GM12878 (cell line): ENCODE data around the gene CLIP3. TPM values are rescaled to one million over a fixed set of nuclear protein-coding genes. Genes with fewer than 3 reads are reported as not detected.
A peak's percentile ranks its signal among the peaks of the same experiment; 100 is the strongest.

ENCODE experiments used
- ATAC-seq: fragments of 200-7000 bp; cut with Tn5 transposase; 3 replicates; pipeline ENCODE4 v1.9.1; 2020; ENCODE audit warnings: mild to moderate bottlenecking, moderate library complexity
- BruUV-seq: library from RNA; stranded (reverse); fragments of 400-500 nt; replicated peaks from 2 replicates; lab custom pipeline; 2021; lab: Mats Ljungman, UMichigan
- CTCF ChIA-PET: fragments of 300-600 bp; sonication (Branson Sonifier 250); formaldehyde crosslinking; extraction: SDS; loops from one replicate; lab custom pipeline; 2021; ENCODE audit warnings: inconsistent platforms; lab: Yijun Ruan, JAX
- POLR2A ChIA-PET: fragments of 350-600 bp; formaldehyde crosslinking; extraction: SDS; loops from one replicate; lab custom pipeline; 2021; ENCODE audit warnings: inconsistent platforms; lab: Charles Lee
- RAD21 ChIA-PET: fragments of 300-600 bp; sonication (Branson Sonifier 250); formaldehyde crosslinking; loops from one replicate; lab custom pipeline; 2023; ENCODE audit warnings: antibody characterized with exemption; ENCODE audit not compliant: unreplicated experiment; lab: Charles Lee
- SMC1A ChIA-PET: fragments of 300-600 bp; sonication (Branson Sonifier 250); formaldehyde crosslinking; loops from one replicate; lab custom pipeline; 2023; ENCODE audit not compliant: unreplicated experiment, uncharacterized antibody; lab: Charles Lee
- DNase-seq: peaks from one replicate; pipeline ENCODE4 v3.0.0-alpha.2; 2011; ENCODE audit warnings: low read depth, low spot score
- FAIRE-seq: peaks from 3 replicates; lab custom pipeline; 2011; peaks lifted over from hg19 to GRCh38; lab: Jason Lieb, UNC
- H2AFZ ChIP-seq: 2 replicates; pipeline ENCODE4 v1.6.0; 2011; ENCODE audit warnings: low read depth, low read length, control low read depth; ENCODE audit not compliant: control insufficient read depth
- H3K27ac ChIP-seq: 2 replicates; pipeline ENCODE4 v1.5.1; 2011; ENCODE audit warnings: control low read depth; ENCODE audit not compliant: control insufficient read depth, insufficient read depth
- H3K27me3 ChIP-seq, 2 experiments: replicated peaks in 1 of 2; 2 replicates each; pipeline versions ENCODE4 v1.6.0 to v1.6.1; 2011; ENCODE audit warnings: low read length in 1 of 2; ENCODE audit not compliant: control insufficient read depth in 2 of 2, insufficient read depth in 2 of 2
- H3K36me3 ChIP-seq, 2 experiments: 2 replicates each; pipeline ENCODE4 v1.5.1; 2011; ENCODE audit warnings: low read length in 1 of 2; ENCODE audit not compliant: control insufficient read depth in 2 of 2, insufficient read depth in 2 of 2
- H3K4me1 ChIP-seq: 2 replicates; pipeline ENCODE4 v1.6.1; 2011; ENCODE audit warnings: mild to moderate bottlenecking, low read length, moderate library complexity, mixed read lengths; ENCODE audit not compliant: control insufficient read depth, insufficient read depth
- H3K4me2 ChIP-seq: 2 replicates; pipeline ENCODE4 v1.6.0; 2011; ENCODE audit warnings: control low read depth; ENCODE audit not compliant: control insufficient read depth, insufficient read depth
- H3K4me3 ChIP-seq: fragments of 200-600 bp; sonication (generic); 2 replicates; pipeline ENCODE4 v1.5.1; 2016
- H3K79me2 ChIP-seq: 2 replicates; pipeline ENCODE4 v1.6.0; 2011; ENCODE audit warnings: low read length; ENCODE audit not compliant: control insufficient read depth, insufficient read depth
- H3K9ac ChIP-seq: 2 replicates; pipeline ENCODE4 v1.8.0; 2011; ENCODE audit warnings: low read length, control low read depth, mixed read lengths; ENCODE audit not compliant: control insufficient read depth, insufficient read depth
- H3K9me3 ChIP-seq: replicated peaks from 3 replicates; pipeline ENCODE4 v1.5.1; 2011; ENCODE audit warnings: mild to moderate bottlenecking, low read length; ENCODE audit not compliant: control insufficient read depth, insufficient read depth
- H4K20me1 ChIP-seq: 2 replicates; pipeline ENCODE4 v1.6.0; 2011; ENCODE audit not compliant: control insufficient read depth, insufficient read depth
- CREM ChIP-seq: IDR thresholded peaks from 2 replicates; pipeline ENCODE4 v1.6.1; 2014; ENCODE audit warnings: antibody characterized with exemption, low read depth
- CUX1 ChIP-seq: IDR thresholded peaks from 2 replicates; pipeline ENCODE4 v1.6.1; 2012; ENCODE audit warnings: improper control_type of control experiment, low read depth, low read length; ENCODE audit not compliant: insufficient replicate concordance
- NR2F1 ChIP-seq: fragments of 450-650 bp; conservative IDR thresholded peaks from 2 replicates; pipeline ENCODE4 v1.6.1; 2017; ENCODE audit warnings: mild to moderate bottlenecking
- SRF ChIP-seq, 2 experiments: IDR thresholded peaks; 2 replicates each; pipeline ENCODE4 v1.6.1; 2011; ENCODE audit warnings: low read depth in 2 of 2, low read length in 2 of 2, mild to moderate bottlenecking in 1 of 2, moderate library complexity in 1 of 2
- WGBS: methylation state at CpG from one replicate; pipeline ENCODE4 v1.1.6; 2016; ENCODE audit warnings: low lambda C conversion rate; ENCODE audit not compliant: insufficient replicate concordance, insufficient coverage; ENCODE audit errors: missing lambda C conversion rate; 5-methylcytosine and 5-hydroxymethylcytosine counted together
- in situ Hi-C: fragments of 300-500 bp; cut with MboI; formaldehyde crosslinking; loops from 9 replicates; pipeline ENCODE4 v1.14.3; 2018; ENCODE audit warnings: mixed read lengths
- intact Hi-C: fragments of 100-400 bp; cut with micrococcal nuclease; formaldehyde crosslinking; loops from one replicate; pipeline ENCODE4 v1.14.2; 2022; ENCODE audit not compliant: unreplicated experiment
- polyA plus RNA-seq, 11 experiments: library from polyadenylated mRNA; depleted of rRNA in 4 of 11; unstranded in 6 of 11; stranded (reverse) in 5 of 11; fragments of >200 nt; fragmentation: Nextera tagmentation in 4 of 11; fragmentation: Illumina TruSeq in 1 of 11; extraction: Ambion mirVana in 4 of 11; extraction: Trizol in 1 of 11; gene quantifications; 1 replicate in 1 of 11; 2 replicates in 10 of 11; pipeline versions ENCODE4 v1.2.1 to v1.2.3, GENCODE V29; 2011 to 2016; ENCODE audit warnings: inconsistent platforms in 2 of 11, missing spikeins in 2 of 11, low read depth in 1 of 11
- total RNA-seq, 4 experiments: library from RNA; depleted of rRNA in 3 of 4; stranded (reverse); fragments of >200 nt in 3 of 4; fragmentation: Illumina TruSeq in 1 of 4; extraction: Trizol in 1 of 4; gene quantifications; 2 replicates each; pipeline versions ENCODE4 v1.2.1 to v1.2.3, GENCODE V29; 2013 to 2021

The CLIP3 gene
- total and polyA plus RNA-seq, 10 of the 15 experiments (the other 5 are each of a cell fraction or from before 2014, with no cell fraction given) = 0.09 to 2.7 (median 0.45) TPM; not detected in 1

GRCh38 chr19:36026091-36026876 is 6.4 kb downstream of the CLIP3 start (continued):
- TF ChIP-seq CUX1 (no peak), SRF (IDR thresholded peaks at IDR 0.05; ENCODE audit: low read depth in 2 of 2, low read length in 2 of 2) (peak in 1 of 2 experiments; percentile 15; a peak in 1 of 4 replicates)

GRCh38 chr19:36025541-36025940 is 7.1 kb downstream of the CLIP3 start:
- Histone ChIP-seq H3K9ac (no peak overlapping the region), H3K9me3 (no peaks in the 10 kb centered on the region), H3K79me2 (no peaks in the 10 kb centered on the region), H3K27ac (no peak overlapping the region), H3K36me3 (peaks cover 0 to 5% of the 10 kb centered on the region in 2 experiments; a peak in 2 of 4 replicates), H4K20me1 (no peaks in the 10 kb centered on the region), H3K4me1 (no peaks in the 10 kb centered on the region), H3K4me2 (no peak overlapping the region), H3K4me3 (no peak overlapping the region), H2AFZ (no peak overlapping the region), H3K27me3 (no peaks in the 10 kb centered on the region)
- ChIA-PET RAD21 (no interaction called here), POLR2A (no interaction called here), SMC1A (no interaction called here), CTCF (no interaction called here)
- in situ Hi-C loops (no loop called here), intact Hi-C loops (no loop called here)
- no peak for FAIRE-seq
- TF ChIP-seq CREM (no peak), NR2F1 (peak; percentile 41; the same call in 1 of the 2 replicates)
- ATAC-seq = no peak
- BruUV-seq = no TSS peak
- WGBS = 64% methylated on average over 1 of the region's 1 CpG
- no peak for DNase-seq
